Measurements from ENCODE around the gene EGFL6.
"Not testable (repeated sequence)": the region's sequence is repeated elsewhere in the genome, so short reads cannot be mapped to it uniquely, and the experiment has no call there.

EGFL6 gene

GRCh38 chrX:13673016-13673415 lies 103.6 kb downstream of the EGFL6 start:
- Histone ChIP-seq H3K79me2 (ENCODE audit: low read length) (no peaks in the 10 kb centered on the region), H2AFZ (ENCODE audit: low read length) (no peak overlapping the region)
- no peak for TF ChIP-seq CTCF (IDR thresholded peaks at IDR 0.05; ENCODE audit: low read length)
- no peak for TF ChIP-seq EZH2phosphoT487 (IDR thresholded peaks at IDR 0.05; ENCODE audit: low read length)
- no peak for TF ChIP-seq EZH2 (optimal IDR thresholded peaks at IDR 0.05; ENCODE audit: low read depth, low read length)

DNA sequence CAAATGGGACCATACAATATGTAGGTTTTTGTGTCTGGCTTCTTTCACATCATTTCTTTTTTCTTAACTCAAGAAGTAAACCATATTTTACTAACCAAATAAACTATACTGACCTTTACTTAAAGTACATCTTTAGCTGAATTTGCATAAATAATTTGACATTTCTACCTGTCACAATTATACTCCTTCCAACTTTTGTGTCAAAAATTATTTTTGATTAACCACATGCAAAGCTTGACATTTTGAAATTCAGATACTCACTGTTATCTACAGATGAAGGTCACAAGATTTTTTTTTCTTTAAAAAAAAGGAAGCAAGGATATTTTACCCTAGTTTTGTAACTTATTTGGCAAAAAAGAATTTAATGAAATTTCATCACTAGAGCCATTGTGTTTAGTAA lies 107.5 kb downstream of the EGFL6 start:
- Histone ChIP-seq H3K4me2 (ENCODE audit: low read depth, low read length) (no peak overlapping the region), H3K36me3 (replicated peaks; ENCODE audit: insufficient read depth, low read length) (no peaks in the 10 kb centered on the region), H4K20me1 (ENCODE audit: insufficient read depth, low read length) (no peaks in the 10 kb centered on the region), H3K79me2 (ENCODE audit: low read length) (no peaks in the 10 kb centered on the region), H3K9ac (ENCODE audit: low read length) (no peak overlapping the region), H3K4me3 (ENCODE audit: low read length) (no peak overlapping the region), H3K9me3 (replicated peaks; ENCODE audit: insufficient read depth, low read length) (no peaks in the 10 kb centered on the region), H3K27me3 (replicated peaks; ENCODE audit: insufficient read depth, low read length) (no peaks in the 10 kb centered on the region), H3K9me2 (replicated peaks; ENCODE audit: insufficient read depth, low read length) (no peaks in the 10 kb centered on the region), H2AFZ (ENCODE audit: low read length) (no peak overlapping the region), H3K27ac (ENCODE audit: low read length) (no peak overlapping the region), H3F3A (ENCODE audit: insufficient read depth, low read length) (no peaks in the 10 kb centered on the region), H3K4me1 (ENCODE audit: low read length) (no peaks in the 10 kb centered on the region)
- no peak for DNase-seq
- TF ChIP-seq EZH2phosphoT487 (IDR thresholded peaks at IDR 0.05; ENCODE audit: low read length) (no peak), EZH2 (optimal IDR thresholded peaks at IDR 0.05; ENCODE audit: low read depth, low read length) (no peak), CTCF (IDR thresholded peaks at IDR 0.05; ENCODE audit: low read length) (no peak)

More at GRCh38 chrX:13673016-13673415, 103.6 kb downstream of the EGFL6 start:
- no peak overlapping the region for H3K9ac ChIP-seq (ENCODE audit: low read length)
- no peak overlapping the region for H3K4me2 ChIP-seq (ENCODE audit: low read depth, low read length)
- H3K27me3 ChIP-seq (replicated peaks; ENCODE audit: insufficient read depth, low read length): no peaks in the 10 kb centered on the region
- no peaks in the 10 kb centered on the region for H4K20me1 ChIP-seq (ENCODE audit: insufficient read depth, low read length)
- no peaks in the 10 kb centered on the region for H3K9me2 ChIP-seq (replicated peaks; ENCODE audit: insufficient read depth, low read length)
- H3K4me3 ChIP-seq (ENCODE audit: low read length): no peak overlapping the region
- H3F3A ChIP-seq (ENCODE audit: insufficient read depth, low read length): no peaks in the 10 kb centered on the region
- DNase-seq: no peak
- H3K9me3 ChIP-seq (replicated peaks; ENCODE audit: insufficient read depth, low read length): no peaks in the 10 kb centered on the region
- no peak overlapping the region for H3K27ac ChIP-seq (ENCODE audit: low read length)
- no peaks in the 10 kb centered on the region for H3K36me3 ChIP-seq (replicated peaks; ENCODE audit: insufficient read depth, low read length)
- no peaks in the 10 kb centered on the region; the same call in 1 of the 2 replicates for H3K4me1 ChIP-seq (ENCODE audit: low read length)

- H3K36me3 ChIP-seq (replicated peaks; ENCODE audit: insufficient read depth, low read length); H3K4me1 ChIP-seq (ENCODE audit: low read length); H3F3A ChIP-seq (ENCODE audit: insufficient read depth, low read length); H4K20me1 ChIP-seq (ENCODE audit: insufficient read depth, low read length); H3K9me2 ChIP-seq (replicated peaks; ENCODE audit: insufficient read depth, low read length); H3K4me2 ChIP-seq (ENCODE audit: low read depth, low read length); H2AFZ ChIP-seq (ENCODE audit: low read length); H3K4me3 ChIP-seq (ENCODE audit: low read length); H3K9me3 ChIP-seq (replicated peaks; ENCODE audit: insufficient read depth, low read length); H3K27me3 ChIP-seq (replicated peaks; ENCODE audit: insufficient read depth, low read length); DNase-seq; H3K79me2 ChIP-seq (ENCODE audit: low read length); H3K27ac ChIP-seq (ENCODE audit: low read length); H3K9ac ChIP-seq (ENCODE audit: low read length): not testable (repeated sequence)
Measured at GRCh38 chrX:13679700-13680099, 110.3 kb downstream of the EGFL6 start.

DNA sequence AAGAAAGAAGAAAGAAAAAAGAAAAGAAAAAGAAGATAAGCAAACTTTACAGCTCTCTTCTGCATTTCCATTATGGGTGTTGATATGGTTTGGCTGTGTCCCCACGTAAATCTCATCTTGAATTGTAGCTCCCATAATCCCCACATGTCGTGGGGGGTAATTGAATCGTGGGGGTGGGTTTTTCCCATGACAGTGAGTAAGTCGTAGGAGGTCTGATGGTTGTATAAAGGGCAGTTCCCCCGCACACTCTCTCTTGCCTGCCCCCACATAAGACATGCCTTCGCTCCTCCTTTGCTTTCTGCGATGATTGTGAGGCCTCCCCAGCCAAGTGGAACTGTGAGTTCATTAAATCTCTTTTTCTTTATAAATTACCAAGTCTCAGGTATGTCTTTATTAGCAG lies 112.2 kb downstream of the EGFL6 start:
- no peak overlapping the region for H3K27ac ChIP-seq (ENCODE audit: low read length)
- H3K9ac ChIP-seq (ENCODE audit: low read length): no peak overlapping the region
- no peak overlapping the region for H3K4me3 ChIP-seq (ENCODE audit: low read length)
- no peak overlapping the region for H3K4me2 ChIP-seq (ENCODE audit: low read depth, low read length)
- H3K9me3 ChIP-seq (replicated peaks; ENCODE audit: insufficient read depth, low read length): no peaks in the 10 kb centered on the region
- no peaks in the 10 kb centered on the region for H3K9me2 ChIP-seq (replicated peaks; ENCODE audit: insufficient read depth, low read length)
- no peaks in the 10 kb centered on the region for H3F3A ChIP-seq (ENCODE audit: insufficient read depth, low read length)
- no peaks in the 10 kb centered on the region for H3K36me3 ChIP-seq (replicated peaks; ENCODE audit: insufficient read depth, low read length)
- H2AFZ ChIP-seq (ENCODE audit: low read length): no peak overlapping the region
- H3K79me2 ChIP-seq (ENCODE audit: low read length): no peaks in the 10 kb centered on the region
- no peak for DNase-seq
- no peaks in the 10 kb centered on the region for H3K27me3 ChIP-seq (replicated peaks; ENCODE audit: insufficient read depth, low read length)
- H4K20me1 ChIP-seq (ENCODE audit: insufficient read depth, low read length): no peaks in the 10 kb centered on the region
- TF ChIP-seq EZH2 (optimal IDR thresholded peaks at IDR 0.05; ENCODE audit: low read depth, low read length) (no peak), EZH2phosphoT487 (IDR thresholded peaks at IDR 0.05; ENCODE audit: low read length) (no peak), CTCF (IDR thresholded peaks at IDR 0.05; ENCODE audit: low read length) (no peak)
- no peaks in the 10 kb centered on the region for H3K4me1 ChIP-seq (ENCODE audit: low read length)

Measured in MM.1S (cell line).